GM18951 (cell line): ENCODE data around the gene MLC1.

Source experiments
- POLR2A ChIP-seq: IDR thresholded peaks from 4 replicates; pipeline ENCODE4 v1.6.1; 2011; ENCODE audit warnings: mild to moderate bottlenecking; ENCODE audit not compliant: insufficient read length, insufficient read depth; ENCODE audit errors: extremely low read depth
- in situ Hi-C: fragments of 300-500 bp; cut with MboI; formaldehyde crosslinking; loops from one replicate; pipeline ENCODE4 v1.12.0; 2022; ENCODE audit warnings: low sequenced_read_pairs, mixed read lengths, inconsistent platforms; ENCODE audit not compliant: unreplicated experiment

Gene MLC1

GRCh38 chr22:50085211-50085972 lies at the start of gene MLC1:
TSS of gene MLC1 (minus strand) at chr22:50085426. CDS start at chr22:50084902, 524 bp downstream.
- in situ Hi-C loops = no loop called here
- no peak for TF ChIP-seq POLR2A

DNA sequence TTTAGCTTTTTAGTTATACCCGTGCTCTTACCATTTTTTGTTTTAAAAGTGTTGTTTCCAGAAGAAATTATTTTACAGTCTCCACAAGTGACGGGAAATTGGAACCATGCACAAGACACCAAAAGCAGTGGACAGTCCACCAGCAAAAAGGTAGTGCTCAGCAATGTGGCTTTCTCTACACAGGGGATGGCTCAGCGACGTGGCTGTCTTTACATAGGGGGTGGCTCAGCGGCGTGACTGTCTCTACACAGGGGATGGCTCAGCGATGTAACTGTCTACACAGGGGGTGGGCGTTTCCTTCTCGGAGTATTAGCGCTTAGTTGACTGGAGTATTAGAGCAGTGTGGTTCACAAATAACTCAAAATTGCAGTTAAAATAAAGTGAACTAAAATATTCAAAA lies 49.3 kb upstream of the MLC1 start:
- no peak for TF ChIP-seq POLR2A

DNA sequence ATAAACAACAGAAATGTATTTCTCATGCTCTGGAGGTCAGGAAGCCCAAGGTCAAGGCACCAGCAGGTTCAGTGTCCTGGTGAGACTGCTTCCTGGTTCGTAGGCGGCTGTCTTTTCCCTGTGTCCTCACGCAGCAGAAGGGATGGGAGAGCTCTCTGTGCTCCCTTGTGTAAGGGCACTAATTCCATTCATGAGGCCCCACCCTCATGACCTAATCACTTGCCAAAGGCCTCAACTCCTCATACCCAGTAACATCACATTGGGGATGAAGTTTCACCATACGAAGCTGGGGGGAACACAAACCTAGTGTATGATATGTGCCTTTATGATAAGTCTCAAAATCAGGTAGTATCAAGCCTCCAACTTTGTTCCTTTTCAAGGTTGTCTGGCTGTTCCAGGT lies 46.7 kb upstream of the MLC1 start:
- in situ Hi-C loops = no loop called here
- TF ChIP-seq POLR2A = no peak

More for the DNA sequence above, 49.3 kb upstream of the MLC1 start:
- in situ Hi-C loops = no loop called here

- in situ Hi-C loops = no loop called here
Measured at GRCh38 chr22:50129121-50129736, 44.0 kb upstream of the MLC1 start.

GRCh38 chr22:50125029-50125428 lies 39.8 kb upstream of the MLC1 start:
- no peak for TF ChIP-seq POLR2A
- in situ Hi-C loops = no loop called here

More at GRCh38 chr22:50129121-50129736, 44.0 kb upstream of the MLC1 start:
- no peak for TF ChIP-seq POLR2A

DNA sequence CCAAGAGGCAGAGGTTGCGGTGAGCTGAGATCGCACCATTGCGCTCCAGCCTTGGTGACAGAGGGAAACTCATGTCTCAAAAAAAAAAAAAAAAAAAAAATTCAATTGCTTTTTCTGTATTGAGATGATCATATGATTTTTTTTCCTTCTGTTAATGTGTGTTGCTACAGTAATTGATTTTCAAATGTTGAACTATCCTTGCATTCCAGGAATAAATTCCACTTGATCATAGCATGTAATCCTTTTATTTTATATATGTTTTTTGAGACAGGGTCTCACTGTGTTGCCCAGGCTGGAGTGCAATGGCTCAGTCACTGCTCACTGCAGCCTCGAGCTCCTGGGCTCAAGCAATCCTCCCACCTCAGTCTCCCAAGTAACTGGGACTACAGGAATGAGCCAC lies 37.9 kb upstream of the MLC1 start:
- in situ Hi-C loops = no loop called here

GRCh38 chr22:50121202-50121740 lies 36.0 kb upstream of the MLC1 start:
- no peak for TF ChIP-seq POLR2A

More for the DNA sequence above, 37.9 kb upstream of the MLC1 start:
- TF ChIP-seq POLR2A = no peak

GRCh38 chr22:50119768-50120251 lies 34.6 kb upstream of the MLC1 start:
- TF ChIP-seq POLR2A = no peak
- in situ Hi-C loops = no loop called here

More at GRCh38 chr22:50121202-50121740, 36.0 kb upstream of the MLC1 start:
- in situ Hi-C loops = no loop called here

DNA sequence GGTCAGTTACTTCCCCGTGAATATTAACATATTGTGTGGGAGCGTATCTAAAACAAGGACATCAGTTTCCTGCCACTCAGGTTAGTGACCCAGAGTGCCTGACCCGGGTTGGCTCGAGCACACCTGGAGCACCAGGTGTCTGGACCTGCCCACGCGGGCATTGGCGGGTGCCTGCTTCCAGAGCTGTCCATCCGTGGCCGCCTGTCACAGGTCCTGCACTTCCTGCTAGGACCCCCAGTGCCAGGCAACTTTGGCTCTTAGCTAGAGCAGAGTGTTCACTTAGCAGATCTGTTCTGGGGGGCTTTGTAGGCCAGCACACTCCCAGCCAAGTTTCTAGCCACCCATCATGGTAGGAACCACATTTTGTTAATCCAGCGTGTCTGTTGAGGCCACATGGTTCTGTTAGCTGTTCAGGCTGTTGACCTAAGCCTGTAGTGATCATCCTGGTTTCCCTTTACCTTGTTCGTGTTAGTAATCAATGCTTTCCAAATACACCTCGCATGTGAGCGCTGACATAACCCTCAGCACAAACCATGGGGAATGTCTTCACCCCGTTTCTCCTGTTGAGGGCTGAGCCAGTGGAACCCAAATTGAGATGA lies 34.0 kb upstream of the MLC1 start:
- in situ Hi-C loops = no loop called here
- no peak for TF ChIP-seq POLR2A

- in situ Hi-C loops = no loop called here
- TF ChIP-seq POLR2A = no peak
Measured at GRCh38 chr22:50118557-50119168, 33.4 kb upstream of the MLC1 start.

GRCh38 chr22:50118129-50118528 lies 32.9 kb upstream of the MLC1 start:
- in situ Hi-C loops = no loop called here
- TF ChIP-seq POLR2A = no peak

DNA sequence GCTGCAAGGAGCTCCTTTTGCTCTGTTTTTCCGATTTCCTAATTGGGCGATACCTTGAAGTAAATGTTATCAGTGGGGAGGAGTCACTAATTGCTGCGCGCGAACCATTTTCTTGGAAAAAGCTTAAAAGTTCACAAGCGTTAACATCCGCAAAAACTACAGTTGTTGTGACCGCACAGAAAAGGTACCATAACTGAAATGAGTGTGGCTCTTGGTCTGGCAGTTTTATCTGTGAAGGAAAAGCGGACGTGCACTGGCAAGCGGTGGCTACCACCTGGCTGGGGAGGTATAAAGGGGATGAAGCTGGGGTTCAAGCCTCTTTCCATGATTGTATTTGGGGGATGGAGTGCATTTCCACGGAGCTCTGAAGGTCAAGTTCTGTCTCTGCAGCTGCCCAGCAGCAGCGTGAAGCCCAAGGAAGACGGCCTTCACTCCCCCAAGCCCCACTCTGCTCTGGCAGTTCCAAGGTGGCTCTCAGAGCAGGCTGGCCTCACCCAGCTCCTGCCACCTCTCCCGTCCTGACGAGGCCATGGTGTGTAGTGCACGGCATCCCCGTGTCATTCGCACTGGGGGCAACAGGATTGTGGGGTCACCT lies 32.0 kb upstream of the MLC1 start:
- in situ Hi-C loops = no loop called here

More for the DNA sequence above, 32.0 kb upstream of the MLC1 start:
- no peak for TF ChIP-seq POLR2A
